A549 (cell line): Measurements from ENCODE around the gene XYLT1. TPM values are rescaled to one million over a fixed set of nuclear protein-coding genes. Genes with fewer than 3 reads are reported as not detected.

Experiments used
- ATAC-seq, 2 experiments: fragments of 200-7000 bp in 1 of 2; fragments of >200 bp in 1 of 2; cut with Nextera tagmentation in 1 of 2; cut with Tn5 transposase in 1 of 2; 3 replicates each; pipeline versions ENCODE4 v1.8.0 to v1.9.1; 2018 to 2020; ENCODE audit warnings: mild to moderate bottlenecking in 1 of 2, moderate library complexity in 1 of 2
- CTCF ChIA-PET: fragments of 300-600 bp; sonication (Branson Sonifier 250); formaldehyde crosslinking; extraction: SDS; loops from one replicate; lab custom pipeline; 2021; ENCODE audit warnings: antibody characterized with exemption, inconsistent platforms; lab: Yijun Ruan, JAX
- POLR2A ChIA-PET: fragments of 350-600 bp; formaldehyde crosslinking; extraction: SDS; loops from one replicate; lab custom pipeline; 2021; ENCODE audit warnings: antibody characterized with exemption, inconsistent platforms; lab: Yijun Ruan, JAX
- DNase-seq, 2 experiments: peaks; one replicate each; pipeline versions ENCODE4 v3.0.0 to v3.0.0-alpha.2; 2011 to 2016; ENCODE audit warnings: low read depth in 1 of 2, low spot score in 1 of 2
- FAIRE-seq: peaks from 2 replicates; lab custom pipeline; 2011; peaks lifted over from hg19 to GRCh38; lab: Jason Lieb, UNC
- H3K27ac ChIP-seq, 2 experiments: fragments of >200 bp; sonication (Bioruptor Twin); formaldehyde crosslinking; 3 replicates each; pipeline ENCODE4 v1.5.1; 2016 to 2017
- H3K4me1 ChIP-seq: fragments of >200 bp; sonication (Bioruptor Twin); formaldehyde crosslinking; 3 replicates; pipeline ENCODE4 v1.6.1; 2016
- H3K4me2 ChIP-seq: fragments of >200 bp; sonication (Bioruptor Twin); formaldehyde crosslinking; 3 replicates; pipeline ENCODE4 v1.6.1; 2016
- H3K4me3 ChIP-seq: fragments of >200 bp; sonication (Bioruptor Twin); formaldehyde crosslinking; 3 replicates; pipeline ENCODE4 v1.5.1; 2016
- H3K9me3 ChIP-seq: fragments of >200 bp; sonication (Bioruptor Twin); formaldehyde crosslinking; 3 replicates; pipeline ENCODE4 v1.6.1; 2016
- BHLHE40 ChIP-seq: IDR thresholded peaks from 2 replicates; pipeline ENCODE4 v1.6.1; 2012; ENCODE audit warnings: low read depth, low read length, inconsistent platforms
- CHD4 ChIP-seq: fragments of 200-600 bp; sonication (generic); IDR thresholded peaks from 2 replicates; pipeline ENCODE4 v1.6.1; 2016; ENCODE audit warnings: antibody characterized with exemption, mild to moderate bottlenecking, borderline replicate concordance
- EHF ChIP-seq: fragments of 250-450 bp; sonication (Bioruptor Pico); IDR thresholded peaks from 2 replicates; pipeline ENCODE4 v1.5.0; 2020; ENCODE audit warnings: mild to moderate bottlenecking
- EP300 ChIP-seq, 2 experiments: fragments of >200 bp; sonication (Bioruptor Twin); formaldehyde crosslinking; IDR thresholded peaks; 2 replicates in 1 of 2; 3 replicates in 1 of 2; pipeline ENCODE4 v1.6.1; 2016 to 2017
- FOSB ChIP-seq: fragments of 250-450 bp; sonication (Bioruptor Pico); IDR thresholded peaks from 2 replicates; pipeline ENCODE4 v1.5.0; 2020; ENCODE audit warnings: mild to moderate bottlenecking, moderate library complexity
- GATA3 ChIP-seq: IDR thresholded peaks from 2 replicates; pipeline ENCODE4 v1.6.1; 2012; ENCODE audit warnings: borderline replicate concordance
- HOXB5 ChIP-seq: fragments of 250-450 bp; sonication (Bioruptor Pico); IDR thresholded peaks from 2 replicates; pipeline ENCODE4 v1.5.0; 2020; ENCODE audit warnings: mild to moderate bottlenecking, moderate library complexity
- KDM5A ChIP-seq: fragments of 200-600 bp; sonication (generic); IDR thresholded peaks from 2 replicates; pipeline ENCODE4 v1.6.1; 2016; ENCODE audit warnings: antibody characterized with exemption, mild to moderate bottlenecking
- PHF8 ChIP-seq: fragments of 200-600 bp; sonication (generic); IDR thresholded peaks from 2 replicates; pipeline ENCODE4 v1.6.1; 2016; ENCODE audit warnings: low read depth, mild to moderate bottlenecking, antibody characterized with exemption, moderate library complexity, borderline replicate concordance
- RARB ChIP-seq: fragments of 250-450 bp; sonication (Bioruptor Pico); IDR thresholded peaks from 2 replicates; pipeline ENCODE4 v1.8.0; 2021; ENCODE audit warnings: mild to moderate bottlenecking, moderate library complexity
- SREBF2 ChIP-seq: fragments of 450-650 bp; IDR thresholded peaks from 2 replicates; pipeline ENCODE4 v1.6.1; 2014; ENCODE audit warnings: mild to moderate bottlenecking, moderate library complexity
- ZC3H11A ChIP-seq: fragments of 450-650 bp; IDR thresholded peaks from 2 replicates; pipeline ENCODE4 v1.6.1; 2014; ENCODE audit warnings: antibody characterized with exemption, mild to moderate bottlenecking
- ZFP36 ChIP-seq: fragments of 450-650 bp; IDR thresholded peaks from 2 replicates; pipeline ENCODE4 v1.6.1; 2014; ENCODE audit warnings: borderline replicate concordance; ENCODE audit not compliant: partially characterized antibody
- WGBS: methylation state at CpG from one replicate; pipeline ENCODE4 v1.1.6; 2017; ENCODE audit errors: missing lambda C conversion rate; 5-methylcytosine and 5-hydroxymethylcytosine counted together
- polyA plus RNA-seq, 4 experiments: library from polyadenylated mRNA; depleted of rRNA in 3 of 4; stranded (reverse); fragments of >200 nt; fragmentation: RNase III in 1 of 4; extraction: RNeasy Plus Mini Kit Qiagen cat#74134 plus additional on column Dnase treatment in 1 of 4; gene quantifications; 2 replicates in 3 of 4; 3 replicates in 1 of 4; pipeline ENCODE4 v1.2.3, GENCODE V29; 2011 to 2017
- TF ChIP-seq, protein P1 (sequence below): fragments of 150-350 bp; IDR thresholded peaks from 2 replicates; pipeline ENCODE4 v1.6.1; 2014; ENCODE audit warnings: low read depth, mild to moderate bottlenecking, low read length
- TF ChIP-seq, protein P2 (sequence below): fragments of 250-450 bp; sonication (Bioruptor Pico); IDR thresholded peaks from 2 replicates; pipeline ENCODE4 v1.5.0; 2020; ENCODE audit warnings: low read depth, mild to moderate bottlenecking, moderate library complexity
- TF ChIP-seq, protein P3 (sequence below): fragments of >200 bp; sonication (Bioruptor Twin); formaldehyde crosslinking; IDR thresholded peaks from 3 replicates; pipeline ENCODE4 v1.6.1; 2016
- TF ChIP-seq, protein P4 (sequence below): fragments of >200 bp; sonication (Bioruptor Twin); formaldehyde crosslinking; IDR thresholded peaks from 3 replicates; pipeline ENCODE4 v1.5.1; 2016

XYLT1 gene
- polyA plus RNA-seq, 2 of the 4 experiments (the other 2 are of a cell fraction): 0.78 to 0.88 TPM

DNA sequence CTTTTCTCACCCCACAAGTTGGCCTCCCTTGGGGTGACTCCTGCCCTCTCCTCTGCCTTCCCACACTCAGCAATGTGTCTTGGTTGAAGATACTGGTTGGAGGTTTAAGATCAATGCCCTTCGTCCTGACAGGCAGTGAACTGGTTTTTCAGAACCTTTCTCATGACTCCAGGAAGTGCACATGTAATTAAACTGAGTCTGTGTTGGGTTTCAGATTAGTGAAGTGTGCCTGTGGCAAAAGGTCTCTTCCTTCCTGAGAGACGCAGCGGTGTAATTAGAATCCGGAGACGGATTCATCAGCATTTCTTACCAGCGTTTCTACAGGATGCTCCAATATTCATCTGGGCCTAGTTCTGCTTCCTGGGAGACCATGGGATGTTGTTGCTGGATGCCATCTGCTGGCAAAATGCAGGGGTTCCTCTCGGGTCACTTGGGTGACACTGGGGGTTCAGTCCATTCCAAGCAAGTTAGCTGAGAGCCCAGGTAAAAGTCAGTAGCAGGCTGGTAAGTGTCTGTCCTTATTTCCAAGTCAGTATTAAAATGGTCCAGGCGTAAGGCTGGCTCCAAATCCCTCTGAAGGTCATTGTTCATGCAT lies 233.3 kb downstream of the XYLT1 start:
- TF ChIP-seq HOXB5 (CRISPR knock-in tag) (no peak), ZFP36 (no peak)
- TF ChIP-seq, protein P1, sequence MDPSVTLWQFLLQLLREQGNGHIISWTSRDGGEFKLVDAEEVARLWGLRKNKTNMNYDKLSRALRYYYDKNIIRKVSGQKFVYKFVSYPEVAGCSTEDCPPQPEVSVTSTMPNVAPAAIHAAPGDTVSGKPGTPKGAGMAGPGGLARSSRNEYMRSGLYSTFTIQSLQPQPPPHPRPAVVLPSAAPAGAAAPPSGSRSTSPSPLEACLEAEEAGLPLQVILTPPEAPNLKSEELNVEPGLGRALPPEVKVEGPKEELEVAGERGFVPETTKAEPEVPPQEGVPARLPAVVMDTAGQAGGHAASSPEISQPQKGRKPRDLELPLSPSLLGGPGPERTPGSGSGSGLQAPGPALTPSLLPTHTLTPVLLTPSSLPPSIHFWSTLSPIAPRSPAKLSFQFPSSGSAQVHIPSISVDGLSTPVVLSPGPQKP: no peak
- TF ChIP-seq, all 56 proteins: peak for 0
- ATAC-seq (no peak), FAIRE-seq (no peak), DNase-seq (no peak)
- Histone ChIP-seq H3K4me3 (no peak overlapping the region), H3K27ac (no peak overlapping the region), H3K9me3 (peaks cover 4% of the 10 kb centered on the region; the same call in 1 of the 3 replicates), H3K4me2 (no peak overlapping the region), H3K4me1 (no peaks in the 10 kb centered on the region)
- 44% methylated on average over 8 of the region's 8 CpGs for WGBS
- ChIA-PET CTCF (no interaction called here), POLR2A (no interaction called here)

DNA sequence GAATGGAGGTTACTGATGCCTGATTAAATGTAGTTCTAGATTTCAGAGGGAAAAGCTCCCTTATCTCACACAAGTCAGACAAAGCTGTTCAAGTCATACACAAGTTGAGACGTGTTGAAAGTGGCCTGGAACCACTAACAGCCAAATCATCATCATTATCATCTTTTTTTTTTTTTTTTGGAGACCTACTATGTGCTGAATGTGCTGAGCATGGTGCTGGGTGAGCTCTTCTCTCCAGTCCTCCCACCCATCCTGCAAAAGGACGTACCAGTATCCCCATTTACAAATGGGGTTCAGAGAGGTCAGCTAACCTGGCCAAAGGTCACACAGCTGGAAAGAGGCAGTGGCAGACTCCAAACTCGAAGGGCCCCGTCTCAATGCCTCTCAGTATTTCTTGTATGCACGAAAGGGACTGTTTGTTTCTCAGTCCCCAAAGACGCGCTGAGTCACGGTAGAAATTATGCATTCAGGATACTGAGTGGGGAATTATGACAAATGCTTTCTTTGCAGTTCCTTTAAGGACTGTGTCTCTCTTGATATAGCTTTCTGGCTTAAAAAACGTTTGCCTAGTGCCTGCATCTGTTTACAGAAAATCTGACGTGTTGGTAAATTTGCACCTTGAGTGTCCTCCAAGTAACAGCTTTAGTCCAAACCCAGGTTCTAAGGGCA lies 235.5 kb downstream of the XYLT1 start:
- CTCF ChIA-PET: interaction anchor here (0.6 kb wide), 1 partner anchor 145 kb away, joined by 4 read pairs; no protein-coding TSS in a partner anchor
- Histone ChIP-seq H3K9me3 (no peaks in the 10 kb centered on the region), H3K4me2 (no peak overlapping the region)
- FAIRE-seq: no peak
- TF ChIP-seq RARB (CRISPR knock-in tag) (no peak), EP300 (IDR thresholded peaks at IDR 0.05) (no peak), EHF (CRISPR knock-in tag) (no peak), ZC3H11A (no peak), FOSB (no peak), KDM5A (no peak), CHD4 (no peak), PHF8 (no peak), ZFP36 (no peak), SREBF2 (no peak), GATA3 (no peak), BHLHE40 (no peak)
- TF ChIP-seq, protein P2, sequence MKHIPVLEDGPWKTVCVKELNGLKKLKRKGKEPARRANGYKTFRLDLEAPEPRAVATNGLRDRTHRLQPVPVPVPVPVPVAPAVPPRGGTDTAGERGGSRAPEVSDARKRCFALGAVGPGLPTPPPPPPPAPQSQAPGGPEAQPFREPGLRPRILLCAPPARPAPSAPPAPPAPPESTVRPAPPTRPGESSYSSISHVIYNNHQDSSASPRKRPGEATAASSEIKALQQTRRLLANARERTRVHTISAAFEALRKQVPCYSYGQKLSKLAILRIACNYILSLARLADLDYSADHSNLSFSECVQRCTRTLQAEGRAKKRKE (CRISPR knock-in tag): no peak
- TF ChIP-seq, protein P3, sequence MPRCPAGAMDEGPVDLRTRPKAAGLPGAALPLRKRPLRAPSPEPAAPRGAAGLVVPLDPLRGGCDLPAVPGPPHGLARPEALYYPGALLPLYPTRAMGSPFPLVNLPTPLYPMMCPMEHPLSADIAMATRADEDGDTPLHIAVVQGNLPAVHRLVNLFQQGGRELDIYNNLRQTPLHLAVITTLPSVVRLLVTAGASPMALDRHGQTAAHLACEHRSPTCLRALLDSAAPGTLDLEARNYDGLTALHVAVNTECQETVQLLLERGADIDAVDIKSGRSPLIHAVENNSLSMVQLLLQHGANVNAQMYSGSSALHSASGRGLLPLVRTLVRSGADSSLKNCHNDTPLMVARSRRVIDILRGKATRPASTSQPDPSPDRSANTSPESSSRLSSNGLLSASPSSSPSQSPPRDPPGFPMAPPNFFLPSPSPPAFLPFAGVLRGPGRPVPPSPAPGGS: no peak
- TF ChIP-seq, protein P4, sequence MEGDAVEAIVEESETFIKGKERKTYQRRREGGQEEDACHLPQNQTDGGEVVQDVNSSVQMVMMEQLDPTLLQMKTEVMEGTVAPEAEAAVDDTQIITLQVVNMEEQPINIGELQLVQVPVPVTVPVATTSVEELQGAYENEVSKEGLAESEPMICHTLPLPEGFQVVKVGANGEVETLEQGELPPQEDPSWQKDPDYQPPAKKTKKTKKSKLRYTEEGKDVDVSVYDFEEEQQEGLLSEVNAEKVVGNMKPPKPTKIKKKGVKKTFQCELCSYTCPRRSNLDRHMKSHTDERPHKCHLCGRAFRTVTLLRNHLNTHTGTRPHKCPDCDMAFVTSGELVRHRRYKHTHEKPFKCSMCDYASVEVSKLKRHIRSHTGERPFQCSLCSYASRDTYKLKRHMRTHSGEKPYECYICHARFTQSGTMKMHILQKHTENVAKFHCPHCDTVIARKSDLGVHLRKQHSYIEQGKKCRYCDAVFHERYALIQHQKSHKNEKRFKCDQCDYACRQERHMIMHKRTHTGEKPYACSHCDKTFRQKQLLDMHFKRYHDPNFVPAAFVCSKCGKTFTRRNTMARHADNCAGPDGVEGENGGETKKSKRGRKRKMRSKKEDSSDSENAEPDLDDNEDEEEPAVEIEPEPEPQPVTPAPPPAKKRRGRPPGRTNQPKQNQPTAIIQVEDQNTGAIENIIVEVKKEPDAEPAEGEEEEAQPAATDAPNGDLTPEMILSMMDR: no peak
- TF ChIP-seq, all 56 proteins: peak for 0
- H3K4me3 ChIP-seq: no peak overlapping the region
- no peak overlapping the region for H3K27ac ChIP-seq
- ATAC-seq (no peak), DNase-seq (no peak)
- POLR2A ChIA-PET: no interaction called here
- WGBS: 33% methylated on average over 10 of the region's 10 CpGs
- H3K4me1 ChIP-seq: no peaks in the 10 kb centered on the region
